Measurements from ENCODE around the gene MIDN. TPM values are rescaled to one million over a fixed set of nuclear protein-coding genes. Genes with fewer than 3 reads are reported as not detected.

The MIDN gene
- total and polyA plus RNA-seq, 4 experiments from 2014 or later, result 0.75 to 34.0 (median 18.2) TPM

DNA sequence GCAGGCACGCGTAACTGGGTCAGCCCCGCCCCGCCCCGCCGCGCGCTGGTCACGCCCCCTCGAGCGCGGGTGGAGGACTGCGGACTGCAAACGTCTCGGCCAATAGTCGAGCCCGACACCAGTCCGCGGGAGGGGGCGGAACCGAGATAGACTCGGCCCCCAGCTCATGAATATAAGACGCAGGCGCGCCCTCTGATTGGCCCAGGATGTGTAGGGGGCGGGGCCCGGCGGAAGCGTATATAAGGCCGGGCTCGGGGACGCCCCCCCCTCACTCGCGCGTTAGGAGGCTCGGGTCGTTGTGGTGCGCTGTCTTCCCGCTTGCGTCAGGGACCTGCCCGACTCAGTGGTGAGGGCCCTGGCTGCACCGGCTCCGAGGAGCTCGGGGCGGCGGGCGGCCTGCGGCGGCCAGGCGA is 20.7 kb downstream of the MIDN start, which contains the start of gene CIRBP:
Gene CIRBP (plus strand): TSS at position 268 of the 413 bp plus-strand sequence. CDS start 1,602 bp downstream, outside the sequence.
- Mint-ChIP-seq H3K9me3 (peaks cover 0 to 21% (median 0%) of the 10 kb centered on the region in 8 donors), H3K4me3 (peak within 1 kb of the TSS; percentile 89 to 93 (median 91)), H3K36me3 (peaks cover 31 to 44% of the 10 kb centered on the region in 2 donors), H3K27ac (peak within 1 kb of the TSS; percentile 91 to 98 (median 96)), H3K27me3 (no peaks in the 10 kb centered on the region), H3K4me1 (peaks cover 35 to 77% (median 58%) of the 10 kb centered on the region in 4 donors)
- intact Hi-C loops (cut with micrococcal nuclease), result loop anchor here (1.0 to 2.0 kb wide), 3 partner anchors 10 to 472 kb away; partner anchors contain the start of gene PTBP1
- H3K36me3 ChIP-seq (ENCODE audit: insufficient read depth, low read length), result peaks cover 38% of the 10 kb centered on the region
- ChIA-PET CTCF (ENCODE audit: partially characterized antibody) (interaction anchor here (1.0 to 10.8 kb wide), 5 partner anchors 10 to 28 kb away, joined by 3 to 364 read pairs (median 4); partner anchors contain the start of gene ATP5F1D), POLR2A (ENCODE audit: partially characterized antibody) (interaction anchor here (0.5 to 12.0 kb wide), 69 partner anchors 10 to 783 kb away, joined by 3 to 650 read pairs (median 5); partner anchors contain the start of genes ABCA7, ARHGAP45, ATP5F1D and CBARP)
- no peaks in the 10 kb centered on the region for H3K9me3 ChIP-seq (ENCODE audit: control insufficient read depth in 1 of 2, low read length in 2 of 2)
- no peaks in the 10 kb centered on the region for H3K27me3 ChIP-seq (ENCODE audit: insufficient read depth, low read length)
- H3K4me1 ChIP-seq (ENCODE audit: insufficient read depth, low read length), result peaks cover 71% of the 10 kb centered on the region
- DNase-seq, result peak; percentile 99 to 100 (median 99)
- peak within 1 kb of the TSS; percentile 90 to 100 for H3K4me3 ChIP-seq (ENCODE audit: low read length in 2 of 2)
- peak within 1 kb of the TSS; percentile 77 for H3K27ac ChIP-seq (ENCODE audit: low read depth, low read length)

- peaks cover 35 to 79% (median 60%) of the 10 kb centered on the region in 4 donors for H3K4me1 Mint-ChIP-seq
Measured at GRCh38 chr19:1269478-1270212, 21.3 kb downstream of the MIDN start.

DNA sequence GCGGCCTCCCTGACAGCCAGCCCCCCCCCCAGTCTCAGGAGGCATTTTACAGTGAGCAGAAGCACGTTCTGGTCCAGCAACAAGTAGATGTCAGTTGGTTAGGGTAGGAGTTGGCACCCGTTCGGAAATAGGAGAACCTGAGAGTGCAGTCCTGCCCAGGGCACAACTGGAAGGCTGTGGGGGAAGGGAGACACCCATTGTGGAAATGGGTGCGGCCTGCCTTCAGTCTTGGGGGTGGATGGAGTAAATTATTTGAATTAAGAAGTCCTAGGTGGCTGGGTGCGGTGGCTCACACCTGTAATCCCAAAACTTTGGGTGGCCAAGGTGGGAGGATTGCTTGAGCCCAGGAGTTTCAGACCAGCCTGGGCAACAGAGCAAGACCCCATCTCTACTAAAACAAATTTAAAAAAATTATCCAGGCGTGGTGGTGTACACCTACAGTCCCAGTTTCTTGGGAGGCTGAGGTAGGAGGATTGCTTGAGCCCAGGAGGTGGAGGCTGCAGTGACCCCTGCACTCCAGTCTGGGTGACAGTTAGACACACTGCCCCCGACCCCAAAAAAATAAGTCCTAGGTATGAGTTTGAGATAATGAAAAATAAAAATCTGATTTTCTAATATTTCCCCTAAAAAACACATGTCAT is 21.9 kb downstream of the MIDN start:
- peak overlapping the region; percentile 77 for H3K27ac ChIP-seq (ENCODE audit: low read depth, low read length)
- Mint-ChIP-seq H3K36me3 (peaks cover 31 to 45% of the 10 kb centered on the region in 2 donors), H3K27ac (peak overlapping the region; percentile 91 to 97 (median 93)), H3K9me3 (peaks cover 0 to 21% (median 0%) of the 10 kb centered on the region in 8 donors), H3K4me1 (peaks cover 33 to 73% (median 56%) of the 10 kb centered on the region in 4 donors), H3K4me3 (peak overlapping the region; percentile 89 to 93 (median 91)), H3K27me3 (no peaks in the 10 kb centered on the region)
- H3K4me3 ChIP-seq (ENCODE audit: low read length in 2 of 2), result peak overlapping the region; percentile 90 to 100
- no peak for DNase-seq
- ChIA-PET POLR2A (ENCODE audit: partially characterized antibody) (interaction anchor here (1.1 to 6.7 kb wide), 8 partner anchors 14 to 367 kb away, joined by 4 to 397 read pairs (median 24); partner anchors contain the start of gene ABCA7), CTCF (ENCODE audit: partially characterized antibody) (no interaction called here)
- H3K27me3 ChIP-seq (ENCODE audit: insufficient read depth, low read length), result no peaks in the 10 kb centered on the region
- H3K9me3 ChIP-seq (ENCODE audit: control insufficient read depth in 1 of 2, low read length in 2 of 2), result no peaks in the 10 kb centered on the region
- intact Hi-C loops (cut with micrococcal nuclease), result no loop called here
- H3K4me1 ChIP-seq (ENCODE audit: insufficient read depth, low read length), result peaks cover 81% of the 10 kb centered on the region
- peaks cover 47% of the 10 kb centered on the region for H3K36me3 ChIP-seq (ENCODE audit: insufficient read depth, low read length)

More at GRCh38 chr19:1269478-1270212, 21.3 kb downstream of the MIDN start:
- Mint-ChIP-seq H3K4me3 (peak overlapping the region; percentile 89 to 93 (median 91)), H3K27ac (peak overlapping the region; percentile 91 to 97 (median 93)), H3K36me3 (peaks cover 31 to 45% of the 10 kb centered on the region in 2 donors), H3K27me3 (no peaks in the 10 kb centered on the region), H3K9me3 (peaks cover 0 to 21% (median 0%) of the 10 kb centered on the region in 8 donors)
- peaks cover 44% of the 10 kb centered on the region for H3K36me3 ChIP-seq (ENCODE audit: insufficient read depth, low read length)
- ChIA-PET CTCF (ENCODE audit: partially characterized antibody) (interaction anchor here (1.0 to 10.8 kb wide), 4 partner anchors 17 to 29 kb away, joined by 3 to 364 read pairs (median 7); partner anchors contain the start of gene ATP5F1D), POLR2A (ENCODE audit: partially characterized antibody) (interaction anchor here (0.6 to 12.0 kb wide), 66 partner anchors 9 to 826 kb away, joined by 3 to 650 read pairs (median 5); partner anchors contain the start of genes ABCA7, ARHGAP45, ATP5F1D and CBARP)
- H3K9me3 ChIP-seq (ENCODE audit: control insufficient read depth in 1 of 2, low read length in 2 of 2), result no peaks in the 10 kb centered on the region
- intact Hi-C loops (cut with micrococcal nuclease), result loop anchor here (1.0 to 2.0 kb wide), 3 partner anchors 10 to 473 kb away; partner anchors contain the start of gene PTBP1
- H3K27ac ChIP-seq (ENCODE audit: low read depth, low read length), result peak overlapping the region; percentile 77
- DNase-seq, result peak; percentile 85 to 89 (median 88)
- H3K4me1 ChIP-seq (ENCODE audit: insufficient read depth, low read length), result peaks cover 76% of the 10 kb centered on the region
- H3K27me3 ChIP-seq (ENCODE audit: insufficient read depth, low read length), result no peaks in the 10 kb centered on the region
- peak overlapping the region; percentile 90 to 100 for H3K4me3 ChIP-seq (ENCODE audit: low read length in 2 of 2)

DNA sequence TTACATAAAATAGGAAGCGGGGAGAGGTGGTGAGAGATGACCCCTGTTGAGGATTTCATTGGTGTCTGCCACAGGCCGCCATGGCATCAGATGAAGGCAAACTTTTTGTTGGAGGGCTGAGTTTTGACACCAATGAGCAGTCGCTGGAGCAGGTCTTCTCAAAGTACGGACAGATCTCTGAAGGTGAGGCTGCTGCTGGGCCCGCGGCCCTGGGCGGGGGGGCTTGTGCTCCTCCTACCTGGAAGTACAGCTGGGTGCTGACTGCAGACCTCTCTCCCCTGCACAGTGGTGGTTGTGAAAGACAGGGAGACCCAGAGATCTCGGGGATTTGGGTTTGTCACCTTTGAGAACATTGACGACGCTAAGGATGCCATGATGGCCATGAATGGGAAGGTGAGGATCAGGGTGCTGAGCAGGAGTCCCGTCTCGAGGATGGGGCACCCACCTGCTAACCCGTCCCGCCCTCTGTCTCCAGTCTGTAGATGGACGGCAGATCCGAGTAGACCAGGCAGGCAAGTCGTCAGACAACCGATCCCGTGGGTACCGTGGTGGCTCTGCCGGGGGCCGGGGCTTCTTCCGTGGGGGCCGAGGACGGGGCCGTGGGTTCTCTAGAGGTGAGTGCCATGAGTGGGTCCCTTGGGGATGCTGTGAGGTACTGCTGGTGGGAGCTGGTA is 22.6 kb downstream of the MIDN start:
- ChIA-PET CTCF (ENCODE audit: partially characterized antibody) (interaction anchor here (3.9 kb wide), 1 partner anchor 27 kb away, joined by 31 read pairs; no protein-coding TSS in a partner anchor), POLR2A (ENCODE audit: partially characterized antibody) (interaction anchor here (1.7 to 5.7 kb wide), 4 partner anchors 10 to 29 kb away, joined by 5 to 74 read pairs (median 38); partner anchors contain the start of gene ATP5F1D)
- H3K9me3 ChIP-seq (ENCODE audit: control insufficient read depth in 1 of 2, low read length in 2 of 2), result no peaks in the 10 kb centered on the region
- H3K27ac Mint-ChIP-seq, result peak overlapping the region; percentile 91 to 97 (median 93)
- peak overlapping the region; percentile 77 for H3K27ac ChIP-seq (ENCODE audit: low read depth, low read length)
- peaks cover 79% of the 10 kb centered on the region for H3K4me1 ChIP-seq (ENCODE audit: insufficient read depth, low read length)
- H3K36me3 Mint-ChIP-seq, result peaks cover 31 to 47% of the 10 kb centered on the region in 2 donors
- H3K27me3 Mint-ChIP-seq, result no peaks in the 10 kb centered on the region
- no peaks in the 10 kb centered on the region for H3K27me3 ChIP-seq (ENCODE audit: insufficient read depth, low read length)
- H3K36me3 ChIP-seq (ENCODE audit: insufficient read depth, low read length), result peaks cover 47% of the 10 kb centered on the region
- peak overlapping the region; percentile 89 to 93 (median 91) for H3K4me3 Mint-ChIP-seq
- intact Hi-C loops (cut with micrococcal nuclease), result no loop called here
- H3K4me3 ChIP-seq (ENCODE audit: low read length in 2 of 2), result peak overlapping the region; percentile 90 to 100
- peaks cover 0 to 21% (median 0%) of the 10 kb centered on the region in 8 donors for H3K9me3 Mint-ChIP-seq
- H3K4me1 Mint-ChIP-seq, result peaks cover 33 to 69% (median 52%) of the 10 kb centered on the region in 4 donors
- DNase-seq, result peak in 1 of 5 donors; percentile 43

GRCh38 chr19:1271528-1272422 is 23.4 kb downstream of the MIDN start:
- peaks cover 47% of the 10 kb centered on the region for H3K36me3 ChIP-seq (ENCODE audit: insufficient read depth, low read length)
- CTCF ChIA-PET (ENCODE audit: partially characterized antibody), result interaction anchor here (3.9 kb wide), 1 partner anchor 28 kb away, joined by 31 read pairs; no protein-coding TSS in a partner anchor
- H3K4me1 Mint-ChIP-seq, result peaks cover 37 to 72% (median 55%) of the 10 kb centered on the region in 4 donors

More at GRCh38 chr19:1271528-1272422, 23.4 kb downstream of the MIDN start:
- Mint-ChIP-seq H3K27me3 (no peaks in the 10 kb centered on the region), H3K9me3 (peaks cover 0 to 25% (median 0%) of the 10 kb centered on the region in 8 donors), H3K36me3 (peaks cover 32 to 50% of the 10 kb centered on the region in 2 donors), H3K4me3 (peak overlapping the region; percentile 89 to 93 (median 91)), H3K27ac (peak overlapping the region; percentile 89 to 97 (median 93))
- no peaks in the 10 kb centered on the region for H3K9me3 ChIP-seq (ENCODE audit: control insufficient read depth in 1 of 2, low read length in 2 of 2)
- no peak for DNase-seq
- H3K27ac ChIP-seq (ENCODE audit: low read depth, low read length), result peak overlapping the region; percentile 77
- peak overlapping the region in 1 of 2 donors; percentile 100 for H3K4me3 ChIP-seq (ENCODE audit: low read length in 2 of 2)
- POLR2A ChIA-PET (ENCODE audit: partially characterized antibody), result interaction anchor here (0.9 to 5.7 kb wide), 7 partner anchors 11 to 595 kb away, joined by 3 to 74 read pairs (median 5); partner anchors contain the start of gene ATP5F1D
- H3K27me3 ChIP-seq (ENCODE audit: insufficient read depth, low read length), result no peaks in the 10 kb centered on the region
- intact Hi-C loops (cut with micrococcal nuclease), result no loop called here
- peaks cover 83% of the 10 kb centered on the region for H3K4me1 ChIP-seq (ENCODE audit: insufficient read depth, low read length)
